Suprapubic skin (tissue), 3 donors: ENCODE data around the gene COX8A.

Source experiments
- POLR2AphosphoS5 ChIP-seq, 3 donors: sonication (generic); formaldehyde crosslinking; IDR thresholded peaks; one replicate each; pipeline ENCODE4 v1.6.1; 2017; ENCODE audit warnings: antibody characterized with exemption in 3 of 3
- TF ChIP-seq, protein P1 (sequence below), 2 donors: fragments of 200-600 bp in 1 of 2; fragments of 450-650 bp in 1 of 2; sonication (generic) in 1 of 2; IDR thresholded peaks; one replicate each; pipeline ENCODE4 v1.5.1; 2016 to 2019; ENCODE audit warnings: antibody characterized with exemption in 2 of 2, mild to moderate bottlenecking in 1 of 2, moderate library complexity in 1 of 2

DNA sequence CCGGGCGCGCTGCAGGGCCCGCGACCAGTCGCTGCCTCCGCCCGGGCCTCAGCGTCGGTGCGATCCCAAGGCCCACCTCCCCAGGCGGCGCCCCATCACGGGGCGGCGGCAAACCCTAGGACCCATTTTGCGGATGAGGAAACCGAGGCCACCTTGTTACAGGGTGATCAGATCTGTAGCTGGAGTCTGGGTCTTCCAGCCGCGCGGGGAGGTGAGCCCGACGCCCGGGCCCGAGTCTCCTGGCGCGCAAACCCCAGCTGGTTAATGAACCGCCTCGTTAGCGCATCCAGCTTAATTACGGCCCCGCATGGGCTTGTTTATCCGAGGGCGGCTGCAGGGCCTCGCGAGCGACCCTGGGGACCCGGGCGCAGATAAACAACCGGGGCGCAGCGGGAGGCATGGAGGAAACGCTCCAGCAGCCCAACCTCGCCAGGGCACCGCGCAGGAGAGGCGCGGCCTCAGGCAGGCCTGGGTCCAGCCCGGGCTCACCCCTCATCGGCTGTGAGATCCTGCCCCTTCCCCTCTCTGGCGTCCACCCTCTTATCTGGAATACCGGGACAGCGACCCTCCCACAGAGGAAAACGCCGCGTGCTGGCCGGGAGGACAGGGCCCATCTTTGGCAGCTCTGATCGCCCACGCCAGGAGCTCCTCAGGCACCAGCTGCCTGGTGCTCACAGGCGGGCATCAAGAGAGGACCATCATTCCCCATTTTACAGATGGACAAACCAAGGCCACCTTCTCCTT, 26.5 kb downstream of the COX8A start:
- TF ChIP-seq POLR2AphosphoS5 (IDR thresholded peaks at IDR 0.05), result no peak
- TF ChIP-seq, protein P1, sequence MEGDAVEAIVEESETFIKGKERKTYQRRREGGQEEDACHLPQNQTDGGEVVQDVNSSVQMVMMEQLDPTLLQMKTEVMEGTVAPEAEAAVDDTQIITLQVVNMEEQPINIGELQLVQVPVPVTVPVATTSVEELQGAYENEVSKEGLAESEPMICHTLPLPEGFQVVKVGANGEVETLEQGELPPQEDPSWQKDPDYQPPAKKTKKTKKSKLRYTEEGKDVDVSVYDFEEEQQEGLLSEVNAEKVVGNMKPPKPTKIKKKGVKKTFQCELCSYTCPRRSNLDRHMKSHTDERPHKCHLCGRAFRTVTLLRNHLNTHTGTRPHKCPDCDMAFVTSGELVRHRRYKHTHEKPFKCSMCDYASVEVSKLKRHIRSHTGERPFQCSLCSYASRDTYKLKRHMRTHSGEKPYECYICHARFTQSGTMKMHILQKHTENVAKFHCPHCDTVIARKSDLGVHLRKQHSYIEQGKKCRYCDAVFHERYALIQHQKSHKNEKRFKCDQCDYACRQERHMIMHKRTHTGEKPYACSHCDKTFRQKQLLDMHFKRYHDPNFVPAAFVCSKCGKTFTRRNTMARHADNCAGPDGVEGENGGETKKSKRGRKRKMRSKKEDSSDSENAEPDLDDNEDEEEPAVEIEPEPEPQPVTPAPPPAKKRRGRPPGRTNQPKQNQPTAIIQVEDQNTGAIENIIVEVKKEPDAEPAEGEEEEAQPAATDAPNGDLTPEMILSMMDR (IDR thresholded peaks at IDR 0.05), result no peak
